HL-60 (cell line): ENCODE data around the gene NNMT.
A peak's percentile ranks its signal among the peaks of the same experiment; 100 is the strongest.

Source experiments
- DNase-seq, 2 experiments: peaks; one replicate each; pipeline ENCODE4 v3.0.0-alpha.2; 2010 to 2020; ENCODE audit warnings: low read depth in 1 of 2, low spot score in 1 of 2
- H3K27ac ChIP-seq: fragments of 250-450 bp; sonication (Bioruptor Pico); replicated peaks from 2 replicates; pipeline ENCODE4 v1.5.1; 2020; ENCODE audit warnings: mild to moderate bottlenecking, moderate library complexity
- H3K27me3 ChIP-seq: fragments of 250-450 bp; sonication (Bioruptor Pico); 2 replicates; pipeline ENCODE4 v1.5.1; 2021; ENCODE audit warnings: mild to moderate bottlenecking, moderate library complexity; ENCODE audit not compliant: insufficient read depth, poor library complexity, severe bottlenecking
- H3K4me3 ChIP-seq: replicated peaks from 2 replicates; pipeline ENCODE4 v1.5.1; 2011; ENCODE audit warnings: mild to moderate bottlenecking, control low read depth, low read length; ENCODE audit not compliant: insufficient read depth
- CTCF ChIP-seq: IDR thresholded peaks from one replicate; pipeline ENCODE4 v1.5.1; 2011; ENCODE audit warnings: low read length, control low read depth, inconsistent platforms; ENCODE audit not compliant: insufficient read depth
- GABPA ChIP-seq: IDR thresholded peaks from 2 replicates; pipeline ENCODE4 v1.6.1; 2012; ENCODE audit warnings: low read depth
- POLR2AphosphoS5 ChIP-seq: IDR thresholded peaks from 2 replicates; pipeline ENCODE4 v1.6.1; 2012; ENCODE audit warnings: low read depth
- REST ChIP-seq: IDR thresholded peaks from 2 replicates; pipeline ENCODE4 v1.6.1; 2012; ENCODE audit warnings: low read depth; ENCODE audit not compliant: insufficient replicate concordance
- SPI1 ChIP-seq: IDR thresholded peaks from 2 replicates; pipeline ENCODE4 v1.6.1; 2012; ENCODE audit warnings: low read depth, mild to moderate bottlenecking, borderline replicate concordance

NNMT gene

GRCh38 chr11:114258696-114259095 is 37.5 kb upstream of the NNMT start:
- TF ChIP-seq CTCF (no peak), SPI1 (peak; percentile 57; the same call in 1 of the 2 replicates), POLR2AphosphoS5 (no peak; the same call in none of the 2 replicates)
- peak overlapping the region; percentile 44 for H3K27ac ChIP-seq
- DNase-seq = peak in 1 of 2 experiments; percentile 62

GRCh38 chr11:114259124-114259526 is 37.1 kb upstream of the NNMT start:
- Histone ChIP-seq H3K27me3 (peaks cover 2% of the 10 kb centered on the region), H3K4me3 (no peak overlapping the region), H3K27ac (peak overlapping the region; percentile 44)
- DNase-seq = peak in 1 of 2 experiments; percentile 17
- TF ChIP-seq REST (no peak), CTCF (no peak), POLR2AphosphoS5 (no peak), GABPA (no peak), SPI1 (no peak)

More at GRCh38 chr11:114258696-114259095, 37.5 kb upstream of the NNMT start:
- Histone ChIP-seq H3K4me3 (no peak overlapping the region), H3K27me3 (peaks cover 2% of the 10 kb centered on the region)

GRCh38 chr11:114259551-114259983 is 36.6 kb upstream of the NNMT start:
- TF ChIP-seq SPI1 (no peak), GABPA (no peak), REST (no peak), CTCF (no peak), POLR2AphosphoS5 (no peak)
- Histone ChIP-seq H3K27ac (no peak overlapping the region), H3K27me3 (peaks cover 2% of the 10 kb centered on the region), H3K4me3 (no peak overlapping the region)
- no peak for DNase-seq

- no peak overlapping the region for H3K4me3 ChIP-seq
- peaks cover 2% of the 10 kb centered on the region for H3K27me3 ChIP-seq
- no peak for DNase-seq
- no peak for TF ChIP-seq GABPA
- TF ChIP-seq SPI1 = no peak
- TF ChIP-seq POLR2AphosphoS5 = no peak
- no peak for TF ChIP-seq CTCF
- TF ChIP-seq REST = no peak
- no peak overlapping the region for H3K27ac ChIP-seq
Measured at GRCh38 chr11:114260077-114260476, 36.1 kb upstream of the NNMT start.
